Fibroblast of the aortic adventitia (primary cell): ENCODE results near the gene CAVIN3. TPM values are rescaled to one million over a fixed set of nuclear protein-coding genes. Genes with fewer than 3 reads are reported as not detected.

ENCODE experiments used
- DNase-seq: peaks from one replicate; pipeline ENCODE4 v3.0.0-alpha.2; 2010; ENCODE audit warnings: low read depth
- H3K4me3 ChIP-seq: 2 replicates; pipeline ENCODE4 v1.5.1; 2011; ENCODE audit warnings: low read depth, mild to moderate bottlenecking, control low read depth, low read length, moderate library complexity
- CTCF ChIP-seq: IDR thresholded peaks from 2 replicates; pipeline ENCODE4 v1.5.1; 2011; ENCODE audit warnings: mild to moderate bottlenecking, low read length, control low read depth, inconsistent platforms; ENCODE audit not compliant: insufficient read depth
- total RNA-seq: library from RNA; depleted of rRNA; stranded (reverse); fragments of >200 nt; gene quantifications from 2 replicates; pipeline ENCODE4 v1.2.3, GENCODE V29; 2012; ENCODE audit warnings: low replicate concordance

The CAVIN3 gene
- total RNA-seq: 323 and 888 TPM in 2 replicates

GRCh38 chr11:6320411-6321155 lies at the start of gene CAVIN3:
Gene CAVIN3, minus strand, starts transcription at chr11:6320501. Its CDS starts 25 bp downstream, at chr11:6320476.
- peak within 1 kb of the TSS; percentile 87 for H3K4me3 ChIP-seq
- peak; percentile 92 for DNase-seq
- TF ChIP-seq CTCF: no peak

GRCh38 chr11:6365659-6366058 lies 45.4 kb upstream of the CAVIN3 start:
- DNase-seq: no peak
- no peak for TF ChIP-seq CTCF

GRCh38 chr11:6362873-6363678 lies 42.8 kb upstream of the CAVIN3 start:
- H3K4me3 ChIP-seq: no peak overlapping the region
- DNase-seq: peak; percentile 85
- peak; percentile 98 for TF ChIP-seq CTCF

More at GRCh38 chr11:6365659-6366058, 45.4 kb upstream of the CAVIN3 start:
- no peak overlapping the region for H3K4me3 ChIP-seq

- H3K4me3 ChIP-seq: no peak overlapping the region
- TF ChIP-seq CTCF: no peak
- DNase-seq: no peak
Observed at GRCh38 chr11:6362185-6362872, 42.0 kb upstream of the CAVIN3 start.

GRCh38 chr11:6360183-6360582 lies 39.9 kb upstream of the CAVIN3 start:
- no peak overlapping the region for H3K4me3 ChIP-seq
- no peak for DNase-seq

GRCh38 chr11:6357222-6357621 lies 36.9 kb upstream of the CAVIN3 start:
- H3K4me3 ChIP-seq: no peak overlapping the region
- TF ChIP-seq CTCF: no peak
- DNase-seq: peak; percentile 95

More at GRCh38 chr11:6360183-6360582, 39.9 kb upstream of the CAVIN3 start:
- TF ChIP-seq CTCF: no peak
